ENCODE results near the gene TBCD. TPM values are rescaled to one million over a fixed set of nuclear protein-coding genes. Genes with fewer than 3 reads are reported as not detected.

Gene TBCD
- total RNA-seq, 2 donors from 2014 or later, result 67.4 to 147 TPM

GRCh38 chr17:82883419-82884031 lies 131.7 kb downstream of the TBCD start:
- Mint-ChIP-seq H3K27ac (peak overlapping the region; percentile 67 to 78), H3K9me3 (no peaks in the 10 kb centered on the region), H3K36me3 (peaks cover 5 to 29% of the 10 kb centered on the region in 2 donors)
- ATAC-seq (no peak), DNase-seq (ENCODE audit: low spot score in 2 of 2) (no peak)

- DNase-seq (ENCODE audit: low spot score in 2 of 2) (no peak), ATAC-seq (no peak)
- Mint-ChIP-seq H3K36me3 (peaks cover under 1 to 22% of the 10 kb centered on the region in 2 donors), H3K9me3 (no peaks in the 10 kb centered on the region), H3K27ac (peak overlapping the region; percentile 49 to 85)
Measured at GRCh38 chr17:82884341-82884969, 132.6 kb downstream of the TBCD start.

- Mint-ChIP-seq H3K27ac (peak overlapping the region; percentile 49 to 85), H3K9me3 (no peaks in the 10 kb centered on the region), H3K36me3 (peaks cover 0 to 17% of the 10 kb centered on the region in 2 donors)
- DNase-seq (ENCODE audit: low spot score in 2 of 2) (no peak), ATAC-seq (peak in 1 of 2 donors; percentile 54)
Measured at GRCh38 chr17:82884970-82885353, 133.1 kb downstream of the TBCD start.

GRCh38 chr17:82887255-82888164 lies 135.6 kb downstream of the TBCD start:
- DNase-seq (ENCODE audit: low spot score in 2 of 2) (no peak), ATAC-seq (no peak)
- Mint-ChIP-seq H3K36me3 (peaks cover 0 to 13% of the 10 kb centered on the region in 2 donors), H3K27ac (peak overlapping the region in 1 of 2 donors; percentile 54), H3K9me3 (no peaks in the 10 kb centered on the region)

GRCh38 chr17:82888583-82889495 lies 137.0 kb downstream of the TBCD start:
- peaks cover 0 to 14% of the 10 kb centered on the region in 2 donors for H3K36me3 Mint-ChIP-seq
- ATAC-seq (no peak), DNase-seq (ENCODE audit: low spot score in 2 of 2) (no peak)
- peak overlapping the region in 1 of 2 donors; percentile 14 for H3K27ac Mint-ChIP-seq
- H3K9me3 Mint-ChIP-seq, result no peaks in the 10 kb centered on the region

- no peak for DNase-seq (ENCODE audit: low spot score in 2 of 2)
- ATAC-seq, result no peak
- peaks cover 0 to 9% of the 10 kb centered on the region in 2 donors for H3K36me3 Mint-ChIP-seq
- H3K9me3 Mint-ChIP-seq, result no peaks in the 10 kb centered on the region
- H3K27ac Mint-ChIP-seq, result peak overlapping the region in 1 of 2 donors; percentile 58
Measured at GRCh38 chr17:82889496-82890338, 137.9 kb downstream of the TBCD start.

GRCh38 chr17:82890339-82890730 lies 138.5 kb downstream of the TBCD start:
- H3K9me3 Mint-ChIP-seq, result no peaks in the 10 kb centered on the region
- H3K36me3 Mint-ChIP-seq, result peaks cover 0 to 6% of the 10 kb centered on the region in 2 donors
- ATAC-seq (no peak), DNase-seq (ENCODE audit: low spot score in 2 of 2) (no peak)
- H3K27ac Mint-ChIP-seq, result peak overlapping the region in 1 of 2 donors; percentile 58

GRCh38 chr17:82890926-82891678 lies 139.2 kb downstream of the TBCD start:
- ATAC-seq (no peak), DNase-seq (ENCODE audit: low spot score in 2 of 2) (no peak)
- H3K27ac Mint-ChIP-seq, result no peak overlapping the region
- peaks cover 0 to 6% of the 10 kb centered on the region in 2 donors for H3K36me3 Mint-ChIP-seq
- H3K9me3 Mint-ChIP-seq, result no peaks in the 10 kb centered on the region

- Mint-ChIP-seq H3K9me3 (no peaks in the 10 kb centered on the region), H3K36me3 (peaks cover 0 to 10% of the 10 kb centered on the region in 2 donors), H3K27ac (no peak overlapping the region)
- ATAC-seq, result no peak
- DNase-seq (ENCODE audit: low spot score in 2 of 2), result no peak
Measured at GRCh38 chr17:82891911-82892310, 140.0 kb downstream of the TBCD start.

- ATAC-seq (peak; percentile 86 to 94), DNase-seq (ENCODE audit: low spot score in 2 of 2) (peak in 1 of 2 donors; percentile 48)
- H3K27ac Mint-ChIP-seq, result peak overlapping the region; percentile 40 to 66
- peaks cover 0 to 12% of the 10 kb centered on the region in 2 donors for H3K36me3 Mint-ChIP-seq
- H3K9me3 Mint-ChIP-seq, result no peaks in the 10 kb centered on the region
Measured at GRCh38 chr17:82892899-82893565, 141.2 kb downstream of the TBCD start.

- peak overlapping the region; percentile 40 to 66 for H3K27ac Mint-ChIP-seq
- ATAC-seq, result peak in 1 of 2 donors; percentile 52
Measured at GRCh38 chr17:82893779-82894178, 141.9 kb downstream of the TBCD start.

GRCh38 chr17:82894389-82894788 lies 142.5 kb downstream of the TBCD start:
- Mint-ChIP-seq H3K27ac (peak overlapping the region in 1 of 2 donors; percentile 40), H3K36me3 (peaks cover 0 to 12% of the 10 kb centered on the region in 2 donors), H3K9me3 (no peaks in the 10 kb centered on the region)
- ATAC-seq (no peak), DNase-seq (ENCODE audit: low spot score in 2 of 2) (no peak)

More at GRCh38 chr17:82893779-82894178, 141.9 kb downstream of the TBCD start:
- Mint-ChIP-seq H3K36me3 (peaks cover 0 to 12% of the 10 kb centered on the region in 2 donors), H3K9me3 (no peaks in the 10 kb centered on the region)
- DNase-seq (ENCODE audit: low spot score in 2 of 2), result no peak

- no peak for ATAC-seq
- no peaks in the 10 kb centered on the region for H3K9me3 Mint-ChIP-seq
- H3K27ac Mint-ChIP-seq, result peak overlapping the region in 1 of 2 donors; percentile 25
Measured at GRCh38 chr17:82895087-82895486, 143.2 kb downstream of the TBCD start.

More at GRCh38 chr17:82895087-82895486, 143.2 kb downstream of the TBCD start:
- peaks cover 0 to 12% of the 10 kb centered on the region in 2 donors for H3K36me3 Mint-ChIP-seq
- no peak for DNase-seq (ENCODE audit: low spot score in 2 of 2)

Measured in activated naive CD4-positive, alpha-beta T cell treated with anti-CD3 and anti-CD28 coated beads, Interleukin-2, amount 50 U/mL, for 72 hours (primary cell).